Cardiac fibroblast (primary cell): Measurements from ENCODE around the gene PPM1H.

Source experiments
- DNase-seq, 2 donors: peaks; one replicate each; pipeline versions ENCODE4 v3.0.0 to v3.0.0-alpha.2; 2010; ENCODE audit warnings: low read depth in 2 of 2
- H3K4me3 ChIP-seq, 2 donors: replicated peaks in 1 of 2; 1 replicate in 1 of 2; 2 replicates in 1 of 2; pipeline ENCODE4 v1.5.1; 2011; ENCODE audit warnings: low read depth in 2 of 2, low read length in 2 of 2, mild to moderate bottlenecking in 2 of 2, moderate library complexity in 1 of 2
- TF ChIP-seq, protein P1 (sequence below): IDR thresholded peaks from one replicate; pipeline ENCODE4 v1.5.1; 2011; ENCODE audit warnings: low read depth, mild to moderate bottlenecking, low read length, inconsistent platforms

Gene PPM1H

DNA sequence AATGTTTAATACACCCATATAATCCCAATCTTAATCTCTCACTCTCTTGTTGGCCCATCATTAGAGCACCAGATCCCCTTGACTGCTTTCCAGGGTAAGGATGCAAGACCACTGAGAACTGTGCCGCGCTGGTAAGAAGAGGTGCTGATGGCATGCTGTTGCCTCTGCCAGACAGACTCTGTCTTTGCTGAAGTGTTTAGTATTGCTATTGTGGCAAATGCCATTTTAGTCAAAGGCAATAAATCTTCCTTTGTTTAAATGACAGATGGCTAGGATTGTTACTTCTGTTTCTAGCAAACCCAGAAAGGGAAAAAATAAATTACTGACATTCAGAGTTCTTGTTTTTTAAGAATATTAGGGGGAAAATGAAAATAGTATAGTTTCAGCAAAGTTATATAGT, 316.0 kb downstream of the PPM1H start:
- DNase-seq, result no peak
- TF ChIP-seq, protein P1, sequence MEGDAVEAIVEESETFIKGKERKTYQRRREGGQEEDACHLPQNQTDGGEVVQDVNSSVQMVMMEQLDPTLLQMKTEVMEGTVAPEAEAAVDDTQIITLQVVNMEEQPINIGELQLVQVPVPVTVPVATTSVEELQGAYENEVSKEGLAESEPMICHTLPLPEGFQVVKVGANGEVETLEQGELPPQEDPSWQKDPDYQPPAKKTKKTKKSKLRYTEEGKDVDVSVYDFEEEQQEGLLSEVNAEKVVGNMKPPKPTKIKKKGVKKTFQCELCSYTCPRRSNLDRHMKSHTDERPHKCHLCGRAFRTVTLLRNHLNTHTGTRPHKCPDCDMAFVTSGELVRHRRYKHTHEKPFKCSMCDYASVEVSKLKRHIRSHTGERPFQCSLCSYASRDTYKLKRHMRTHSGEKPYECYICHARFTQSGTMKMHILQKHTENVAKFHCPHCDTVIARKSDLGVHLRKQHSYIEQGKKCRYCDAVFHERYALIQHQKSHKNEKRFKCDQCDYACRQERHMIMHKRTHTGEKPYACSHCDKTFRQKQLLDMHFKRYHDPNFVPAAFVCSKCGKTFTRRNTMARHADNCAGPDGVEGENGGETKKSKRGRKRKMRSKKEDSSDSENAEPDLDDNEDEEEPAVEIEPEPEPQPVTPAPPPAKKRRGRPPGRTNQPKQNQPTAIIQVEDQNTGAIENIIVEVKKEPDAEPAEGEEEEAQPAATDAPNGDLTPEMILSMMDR, result no peak
- no peak overlapping the region for H3K4me3 ChIP-seq

DNA sequence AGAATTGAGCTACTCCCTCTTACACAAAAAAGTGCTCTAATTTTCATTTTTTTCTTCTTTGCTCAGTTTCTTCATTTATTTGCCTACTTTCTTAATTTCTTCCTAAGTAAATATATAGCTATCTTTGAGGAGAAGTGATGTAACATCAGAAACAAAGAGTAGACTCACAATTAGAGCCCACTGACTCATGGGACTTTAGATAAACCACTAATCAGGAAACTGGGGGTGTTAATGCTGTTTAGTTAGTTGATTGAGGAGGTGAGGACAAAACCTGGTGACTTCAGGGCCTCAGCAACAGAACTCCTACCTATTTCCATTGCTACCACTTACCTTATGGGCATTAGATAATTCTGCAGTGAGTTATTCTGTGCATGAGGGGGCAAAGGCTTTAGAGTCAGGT, 316.6 kb downstream of the PPM1H start:
- no peak for DNase-seq
- TF ChIP-seq, protein P1, result no peak
- no peak overlapping the region for H3K4me3 ChIP-seq

DNA sequence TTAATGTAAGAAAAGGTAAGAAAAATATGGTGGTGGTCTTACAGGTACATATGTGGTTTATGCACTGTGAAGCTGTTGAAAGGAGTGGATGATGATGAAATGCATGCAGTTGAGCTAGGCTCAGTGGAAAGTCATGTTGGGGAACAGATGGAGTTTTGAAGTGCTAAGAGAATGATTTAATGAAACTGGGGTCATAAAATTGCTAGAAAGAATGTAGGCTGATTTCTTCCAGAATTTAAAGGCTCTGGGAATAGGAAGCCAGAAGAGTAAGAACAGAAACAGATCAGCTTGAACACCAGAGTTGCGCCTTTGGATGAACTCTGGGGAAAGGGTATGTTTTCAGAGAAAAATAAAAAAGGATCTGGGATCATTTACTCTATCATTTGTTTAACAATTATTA, 321.9 kb downstream of the PPM1H start:
- no peak overlapping the region for H3K4me3 ChIP-seq
- no peak for DNase-seq
- TF ChIP-seq, protein P1, result no peak

DNA sequence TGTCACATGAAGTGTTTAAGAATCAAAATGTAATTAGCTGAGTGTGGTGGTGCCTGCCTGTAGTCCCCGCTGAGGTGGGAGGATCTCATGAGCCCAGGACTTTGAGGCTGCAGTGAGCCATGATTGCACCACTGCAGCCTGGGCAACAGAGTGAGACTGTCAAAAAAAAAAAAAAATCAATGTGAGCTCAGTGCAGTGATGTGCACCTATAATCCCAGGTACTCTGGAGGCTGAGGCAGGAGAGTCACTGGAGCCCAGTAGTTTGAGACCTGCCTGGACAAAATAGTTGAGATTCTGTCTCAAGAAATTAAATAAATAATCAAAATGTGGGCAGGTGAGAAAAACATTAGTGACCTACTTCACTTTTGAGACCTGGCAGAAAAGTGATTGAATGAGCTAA, 328.3 kb downstream of the PPM1H start:
- TF ChIP-seq, protein P1, result no peak
- no peak for DNase-seq
- no peak overlapping the region for H3K4me3 ChIP-seq

DNA sequence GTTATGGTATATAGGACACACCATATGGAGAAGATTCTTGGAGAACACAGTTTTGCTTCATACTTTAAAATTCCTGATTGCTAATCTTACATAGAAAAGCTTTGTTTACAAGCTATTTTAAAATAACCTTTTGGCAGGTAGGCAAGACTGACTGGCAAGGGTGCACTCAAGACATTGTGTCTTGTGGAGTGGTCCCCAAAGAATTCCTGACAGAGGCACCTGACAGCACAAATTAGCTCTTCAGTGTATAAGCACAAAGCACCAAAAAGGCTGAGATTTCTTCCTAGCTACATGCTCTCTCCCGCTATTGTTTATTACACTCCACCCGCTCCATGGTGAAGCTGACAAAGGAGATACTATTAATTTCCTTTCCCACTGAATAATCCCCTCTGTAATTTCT, 329.0 kb downstream of the PPM1H start:
- TF ChIP-seq, protein P1, result no peak
- peak overlapping the region in 1 of 2 donors; percentile 83 for H3K4me3 ChIP-seq
- DNase-seq, result no peak

DNA sequence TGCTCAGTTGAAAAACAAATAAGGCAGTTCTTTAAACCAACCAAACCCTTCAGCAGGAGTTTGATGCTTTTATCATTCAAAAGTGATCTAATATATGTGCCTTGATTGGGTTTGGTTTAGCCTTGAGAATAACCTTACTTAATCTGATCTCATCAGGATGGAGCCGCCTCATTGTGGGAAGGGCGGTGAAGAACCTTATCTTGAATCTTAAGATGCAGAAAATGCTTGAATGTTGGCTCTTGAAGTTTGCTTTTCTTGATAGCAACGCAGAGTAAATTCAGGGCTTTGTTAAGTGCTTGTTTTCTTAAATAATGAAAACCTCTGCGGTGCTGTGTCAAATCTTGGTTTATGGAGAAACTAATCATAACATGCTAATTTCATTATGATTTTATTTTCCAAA, 330.1 kb downstream of the PPM1H start:
- TF ChIP-seq, protein P1, result no peak
- peak overlapping the region; percentile 83 to 87 for H3K4me3 ChIP-seq
- DNase-seq, result peak; percentile 45 to 53

DNA sequence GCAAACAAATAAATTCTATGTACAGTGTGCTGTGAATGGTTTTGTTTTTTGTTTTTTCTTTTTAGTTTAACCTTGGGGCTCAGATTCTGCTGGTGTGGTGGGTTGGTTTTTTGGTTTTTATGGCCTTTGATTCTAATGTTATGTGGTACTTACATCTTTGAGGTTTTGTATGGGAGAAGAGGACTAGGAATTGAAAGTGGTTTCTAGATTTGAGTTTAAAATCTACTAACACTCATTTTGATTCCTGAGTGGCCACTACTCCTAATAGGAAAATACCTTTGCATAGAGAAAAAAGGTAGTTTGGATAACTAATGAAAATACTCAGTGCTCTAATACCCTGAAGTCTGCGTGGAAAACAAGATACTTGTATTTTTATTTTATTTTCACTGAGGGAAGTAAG, 330.6 kb downstream of the PPM1H start:
- H3K4me3 ChIP-seq, result peak overlapping the region; percentile 83 to 87
- DNase-seq, result no peak

More for the DNA sequence above, 330.6 kb downstream of the PPM1H start:
- TF ChIP-seq, protein P1, result no peak
